ENCODE measurements around the gene TMEM139.

TMEM139 gene

GRCh38 chr7:143329471-143330170 is 44.9 kb downstream of the TMEM139 start:
- no peak overlapping the region for H3K4me3 ChIP-seq (ENCODE audit: low read depth, low read length)
- TF ChIP-seq CTCF (IDR thresholded peaks at IDR 0.05; ENCODE audit: low read depth, low read length, missing control alignments): no peak
- no peak for DNase-seq (ENCODE audit: low read depth)

DNA sequence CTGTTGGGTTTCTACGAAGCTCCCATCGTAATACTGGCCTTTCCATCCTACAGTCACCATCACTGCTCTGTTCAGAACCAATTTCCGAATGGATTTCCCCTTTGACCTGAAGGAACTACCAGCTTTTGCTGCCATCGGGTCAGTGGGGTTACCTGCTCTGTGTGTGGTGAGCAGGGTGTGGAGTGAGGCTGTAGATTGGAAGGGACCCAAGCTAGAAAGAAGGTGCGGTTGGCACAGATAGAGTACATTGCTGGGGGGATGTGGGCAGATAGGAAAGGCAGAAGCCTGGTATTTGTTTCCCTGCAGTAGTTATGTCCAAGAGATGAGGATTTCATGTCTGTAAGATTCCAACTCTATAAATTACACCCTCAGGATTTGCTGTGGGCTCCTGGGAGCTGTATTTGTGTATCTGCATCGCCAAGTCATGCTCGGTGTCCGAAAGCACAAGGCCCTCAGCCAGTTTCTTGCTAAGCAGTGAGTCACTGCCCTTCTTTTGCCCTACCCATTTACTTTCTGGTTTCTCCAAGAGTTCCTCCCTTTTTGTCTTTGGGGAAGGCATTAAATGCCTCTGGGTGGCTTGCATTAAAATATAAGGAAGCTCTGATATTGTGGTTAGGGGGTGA is 46.5 kb downstream of the TMEM139 start:
- no peak overlapping the region for H3K4me3 ChIP-seq (ENCODE audit: low read depth, low read length)
- no peak for TF ChIP-seq CTCF (IDR thresholded peaks at IDR 0.05; ENCODE audit: low read depth, low read length, missing control alignments)
- DNase-seq (ENCODE audit: low read depth): no peak

- TF ChIP-seq CTCF (IDR thresholded peaks at IDR 0.05; ENCODE audit: low read depth, low read length, missing control alignments): no peak
- no peak overlapping the region for H3K4me3 ChIP-seq (ENCODE audit: low read depth, low read length)
- DNase-seq (ENCODE audit: low read depth): no peak
Measured at GRCh38 chr7:143334244-143334643, 49.5 kb downstream of the TMEM139 start.

DNA sequence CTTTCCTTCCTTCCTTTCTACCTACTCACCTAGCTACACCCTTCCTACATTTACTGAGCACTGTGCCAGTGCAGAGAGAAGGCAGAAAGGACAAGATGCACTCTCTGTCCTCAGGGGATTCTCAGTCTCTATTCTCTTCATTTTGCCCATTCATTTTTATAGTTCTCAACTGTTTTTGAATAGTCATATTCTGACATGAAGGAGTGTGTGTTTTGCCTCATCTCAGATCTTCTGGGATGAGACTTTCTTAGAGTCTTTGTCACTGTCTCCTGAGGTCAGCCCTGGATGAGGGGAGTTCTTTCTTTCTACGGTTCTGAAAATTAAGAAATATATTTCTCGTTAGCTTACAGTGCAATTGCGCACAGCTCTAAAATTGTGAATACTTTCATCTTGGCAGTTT is 52.5 kb downstream of the TMEM139 start:
- TF ChIP-seq CTCF (IDR thresholded peaks at IDR 0.05; ENCODE audit: low read depth, low read length, missing control alignments): no peak
- no peak overlapping the region for H3K4me3 ChIP-seq (ENCODE audit: low read depth, low read length)
- DNase-seq (ENCODE audit: low read depth): no peak
